GM19468 (cell line): ENCODE results near the gene ZNF346.

Source experiments
- ATAC-seq: cut with Tn5 transposase; IDR thresholded peaks from one replicate; pipeline ENCODE4 v1.9.1; 2021; ENCODE audit warnings: mild to moderate bottlenecking, moderate library complexity, moderate number of reproducible peaks; ENCODE audit not compliant: unreplicated experiment; ENCODE audit errors: extremely low read depth

ZNF346 gene

DNA sequence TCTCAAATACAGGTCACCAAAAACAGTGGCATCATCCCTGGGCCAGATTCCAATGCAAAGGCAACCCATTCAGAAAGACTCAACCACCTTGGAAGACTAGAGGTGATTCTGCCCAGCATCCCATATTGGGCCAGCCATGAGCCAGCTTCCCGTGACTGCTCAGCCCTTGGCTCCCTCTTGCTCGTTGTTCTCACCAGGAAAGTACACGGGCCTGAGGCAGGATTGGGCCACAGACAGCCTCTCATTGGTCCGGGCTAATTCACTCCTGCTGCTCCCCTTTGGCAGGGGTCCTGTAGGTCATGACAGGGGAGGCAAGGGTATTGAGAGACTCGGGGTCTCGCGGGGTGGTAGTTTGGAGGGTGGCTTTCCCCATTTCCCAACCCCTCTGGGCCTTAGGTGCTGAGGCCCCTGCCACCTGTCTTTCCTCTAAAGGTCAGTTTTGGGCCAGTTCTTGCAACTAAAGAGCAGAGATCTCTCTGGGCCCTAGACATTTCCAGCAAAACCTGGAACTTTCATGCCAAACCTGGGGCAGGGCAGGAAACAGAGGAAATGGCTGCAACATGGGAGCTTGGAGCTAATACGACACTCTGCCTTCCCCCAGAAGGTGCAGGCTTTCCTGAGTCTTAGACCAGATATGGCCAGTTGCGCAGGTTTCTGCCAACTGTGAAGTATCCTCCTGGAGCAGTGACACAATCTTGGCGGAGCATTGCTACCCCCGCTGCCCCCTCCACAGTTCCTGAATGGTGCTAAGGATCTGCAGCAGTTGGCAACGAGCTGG lies 42.2 kb downstream of the ZNF346 start:
- no peak for ATAC-seq

DNA sequence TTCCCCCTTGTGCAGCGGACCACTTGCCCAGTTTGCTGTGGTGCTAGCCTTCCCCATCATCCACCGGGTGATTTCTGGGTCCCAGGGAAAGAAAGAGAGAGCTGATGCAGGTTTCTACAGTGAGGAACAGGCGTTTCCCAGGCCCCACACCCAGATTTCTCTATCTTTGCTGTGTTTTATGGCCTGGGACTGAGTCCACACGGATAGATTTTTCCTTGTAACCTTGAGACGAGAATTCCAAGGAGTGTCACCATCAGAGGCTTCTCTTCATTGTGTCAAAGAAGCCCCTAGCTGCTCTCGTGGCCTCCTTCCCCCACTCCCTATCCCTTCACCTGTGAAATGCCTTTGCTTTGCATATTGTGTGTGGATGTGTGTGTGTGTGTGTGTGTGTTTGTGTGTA lies 43.0 kb downstream of the ZNF346 start:
- no peak for ATAC-seq

DNA sequence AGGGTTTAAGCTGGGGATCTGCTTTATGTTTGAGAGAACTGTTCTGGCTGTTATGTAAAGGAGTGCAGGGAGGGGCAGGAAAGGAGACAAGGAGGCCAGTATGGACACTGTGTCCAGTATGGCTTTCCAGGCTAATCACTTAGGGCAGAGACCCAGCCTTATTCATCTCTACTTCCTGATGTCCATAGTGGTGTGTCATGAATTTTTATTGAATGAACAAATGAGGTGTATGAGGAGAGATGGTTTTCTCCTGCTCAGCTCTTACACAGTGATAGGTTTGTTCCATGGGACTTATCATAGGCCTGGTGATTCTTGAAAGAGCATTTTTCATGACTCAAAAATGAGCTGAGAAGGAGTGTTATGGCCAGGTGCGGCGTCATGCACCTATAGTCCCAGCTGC lies 43.7 kb downstream of the ZNF346 start:
- ATAC-seq = no peak

DNA sequence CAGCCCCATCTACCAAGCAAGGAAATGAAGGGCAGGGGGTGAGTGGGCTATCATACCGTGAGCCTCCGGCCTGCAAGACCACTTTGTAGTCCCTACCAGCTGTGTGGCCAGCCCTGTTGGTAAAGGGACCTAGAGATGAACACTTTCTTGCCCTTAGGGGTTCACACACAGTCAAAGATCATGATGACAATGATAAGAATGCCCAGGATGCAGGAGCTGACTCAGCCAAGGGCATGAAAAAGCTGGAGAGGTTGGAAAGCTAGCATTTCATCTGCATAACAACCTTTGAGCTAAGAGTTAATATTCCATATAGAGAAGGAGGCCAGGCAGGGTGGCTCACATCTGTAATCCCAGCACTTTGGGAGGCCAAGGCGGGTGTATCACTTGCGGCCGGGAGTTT lies 45.0 kb downstream of the ZNF346 start:
- no peak for ATAC-seq

DNA sequence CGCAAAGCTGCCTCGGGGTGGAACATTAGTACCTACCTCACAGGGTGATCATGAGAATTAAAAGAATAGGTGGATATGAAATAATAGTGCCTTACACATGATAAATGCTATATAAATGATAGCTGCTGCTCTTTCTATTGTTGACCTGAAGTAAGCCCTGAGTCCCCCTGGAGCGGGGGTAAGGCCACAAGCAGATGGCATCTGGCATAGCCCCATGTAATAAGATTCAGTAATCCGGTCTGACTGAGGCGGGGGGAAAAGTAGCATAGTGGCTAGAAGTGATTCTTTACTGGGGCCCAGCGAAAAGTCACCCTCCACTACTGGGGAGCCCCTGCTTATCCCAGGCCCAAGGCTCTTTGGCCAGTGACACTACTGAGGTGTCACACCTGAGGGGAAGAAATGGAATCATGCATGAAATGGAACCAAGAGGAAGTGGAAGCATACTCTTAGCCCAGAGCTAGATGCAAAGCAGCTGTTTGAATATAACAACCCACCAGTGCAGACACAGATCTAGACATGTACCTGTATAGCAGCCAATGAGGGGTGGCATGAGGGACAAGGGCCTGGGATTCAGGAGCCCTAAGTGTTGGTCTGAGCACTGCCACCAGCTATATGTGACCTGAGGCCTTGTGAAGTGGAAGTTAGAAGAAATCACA lies 48.2 kb downstream of the ZNF346 start:
- peak; percentile 23 for ATAC-seq

DNA sequence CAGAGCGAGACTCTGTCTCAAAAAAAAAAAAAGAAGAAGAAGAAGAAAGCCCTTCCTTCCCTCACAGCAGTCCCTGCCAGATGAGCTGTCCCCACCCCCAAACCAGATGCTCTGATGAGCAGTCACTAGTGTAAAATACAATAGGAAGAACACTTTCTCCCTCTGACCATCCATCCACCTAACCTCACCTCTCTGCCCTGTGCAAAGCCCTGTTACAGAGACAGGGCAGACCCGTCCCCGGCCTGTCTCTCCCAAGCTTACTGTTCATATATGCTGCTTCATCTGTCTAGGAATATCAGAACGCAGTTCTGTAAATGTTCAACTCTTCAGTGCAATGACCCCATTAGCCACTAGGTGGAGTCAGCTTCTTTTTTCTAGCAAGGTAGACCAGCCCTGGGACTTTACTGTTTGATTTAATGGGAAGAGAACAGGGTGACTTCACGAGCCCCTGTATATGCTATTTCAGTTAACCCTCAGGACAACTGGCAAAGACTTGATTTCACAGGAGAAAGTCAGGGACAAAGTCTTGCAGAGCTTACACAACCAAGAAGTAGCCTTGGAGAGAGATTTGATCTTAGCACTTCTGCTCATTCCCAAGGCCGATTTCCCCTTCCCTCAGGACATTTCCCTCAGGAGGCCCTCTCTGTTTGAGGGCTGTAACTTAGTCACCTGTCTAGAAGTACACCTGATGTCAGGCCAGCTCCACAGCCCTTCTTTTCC lies 49.3 kb downstream of the ZNF346 start:
- no peak for ATAC-seq

DNA sequence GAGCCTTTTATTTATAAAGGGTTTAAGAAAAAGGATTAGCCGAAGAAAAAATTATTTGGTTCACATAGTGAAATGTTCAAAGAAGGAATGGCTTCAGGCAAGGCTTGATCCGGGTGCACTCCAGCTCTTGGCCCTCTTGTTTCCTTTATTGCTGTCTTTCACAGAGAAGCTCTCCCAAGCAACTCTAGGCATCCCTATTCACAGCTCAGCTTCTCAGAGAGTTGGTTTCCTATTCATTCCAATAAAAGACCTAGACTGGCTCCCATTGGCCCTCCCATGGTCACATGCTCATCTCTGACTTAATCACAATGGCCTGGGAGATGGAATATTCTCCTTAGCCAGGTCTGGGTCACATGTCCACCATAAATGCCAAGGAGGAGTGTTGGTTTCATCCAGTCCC lies 54.8 kb downstream of the ZNF346 start:
- no peak for ATAC-seq

DNA sequence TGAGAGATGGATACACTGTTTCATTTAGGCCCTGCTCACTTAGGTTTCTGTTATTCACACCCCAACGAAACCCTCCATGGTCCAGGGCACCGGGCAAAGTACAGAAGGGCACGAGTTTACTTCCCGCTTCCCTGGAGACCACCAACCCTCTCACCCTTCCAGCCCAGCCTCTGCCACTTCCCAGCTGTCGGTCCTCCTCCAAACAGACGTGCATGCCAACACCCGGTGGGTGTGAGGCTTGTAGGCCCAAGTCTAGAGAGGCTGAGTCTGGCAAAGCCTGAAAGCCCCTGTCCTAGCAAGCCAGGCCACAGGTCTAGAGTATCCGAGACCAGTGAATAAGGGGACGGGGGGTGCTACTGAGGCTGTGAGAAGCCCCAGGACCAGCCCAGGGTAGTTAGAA lies 57.1 kb downstream of the ZNF346 start:
- ATAC-seq = no peak

DNA sequence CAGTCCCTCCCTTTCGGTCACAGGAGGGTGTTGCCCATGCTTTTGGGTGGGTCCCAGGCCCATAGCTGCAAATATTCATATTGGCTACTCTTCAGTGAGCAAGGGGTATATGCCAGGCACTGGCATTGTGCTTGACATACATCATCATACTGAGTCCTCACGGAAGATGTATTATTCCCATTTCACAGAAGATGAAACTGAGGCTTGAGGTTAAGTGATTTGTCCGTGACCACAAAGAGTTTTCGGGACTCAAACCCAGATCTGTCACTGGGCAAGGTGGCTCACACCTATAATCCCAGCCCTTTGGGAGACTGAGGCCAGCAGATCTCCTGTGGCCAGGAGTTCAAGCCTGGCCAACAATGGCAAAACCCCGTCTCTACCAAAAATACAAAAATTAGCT lies 57.8 kb downstream of the ZNF346 start:
- ATAC-seq = no peak

DNA sequence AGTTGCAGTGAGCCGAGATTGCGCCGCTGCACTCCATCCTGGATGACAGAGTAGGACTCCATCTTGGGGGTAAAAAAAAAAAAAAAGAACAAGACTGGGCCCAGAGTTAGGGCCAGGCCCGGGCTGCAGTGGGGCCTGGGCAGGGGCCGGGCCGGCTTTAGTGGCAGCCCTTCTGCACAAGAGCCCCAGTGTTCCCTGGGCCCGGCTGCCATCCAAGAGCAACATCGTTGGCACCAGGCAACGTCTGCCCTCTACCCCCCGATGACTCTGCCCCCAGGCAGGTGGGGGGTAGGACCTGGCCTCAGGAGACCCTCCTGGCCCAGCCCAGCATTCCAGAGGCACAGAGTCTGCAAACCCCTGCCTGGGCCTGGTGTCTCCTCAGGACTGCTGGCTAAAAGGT lies 59.4 kb downstream of the ZNF346 start:
- no peak for ATAC-seq

DNA sequence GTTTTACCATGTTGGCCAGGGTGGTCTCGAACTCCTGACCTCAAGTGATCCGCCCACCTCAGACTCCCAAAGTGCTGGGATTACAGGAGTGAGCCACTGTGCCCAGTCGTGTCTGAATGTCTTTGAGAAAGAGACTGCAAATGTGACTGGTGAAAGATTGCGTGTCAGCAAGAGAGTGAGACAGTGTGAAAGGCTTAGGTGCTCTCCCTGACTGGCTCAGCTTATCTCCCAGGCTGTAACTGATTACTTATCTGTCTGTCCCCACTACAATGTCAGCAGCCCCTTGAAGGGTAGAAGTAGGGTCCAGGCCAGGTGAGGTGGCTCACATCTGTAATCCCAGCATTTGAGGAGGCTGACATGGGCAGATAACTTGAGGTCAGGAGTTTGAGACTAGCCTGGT lies 60.9 kb downstream of the ZNF346 start:
- ATAC-seq = no peak

DNA sequence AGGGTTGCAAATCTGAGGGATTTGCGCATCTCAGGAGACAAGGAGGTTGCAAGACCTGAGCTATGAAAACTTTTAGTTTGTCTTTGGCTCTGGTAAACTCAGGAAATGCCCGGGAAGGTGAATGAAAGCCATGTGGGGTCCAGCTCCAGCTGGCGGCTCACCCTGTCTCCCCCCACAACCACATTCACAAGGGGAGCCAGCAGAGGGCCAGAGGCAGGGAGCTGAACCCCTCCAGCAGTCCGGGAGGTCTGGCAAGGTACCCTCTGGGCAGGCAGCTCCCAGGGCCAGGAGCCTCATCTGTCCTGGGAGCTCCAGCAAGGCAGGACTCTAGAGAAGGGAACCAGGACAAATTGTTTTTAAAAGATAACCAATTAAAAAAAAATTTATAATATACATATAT lies 61.7 kb downstream of the ZNF346 start:
- no peak for ATAC-seq

DNA sequence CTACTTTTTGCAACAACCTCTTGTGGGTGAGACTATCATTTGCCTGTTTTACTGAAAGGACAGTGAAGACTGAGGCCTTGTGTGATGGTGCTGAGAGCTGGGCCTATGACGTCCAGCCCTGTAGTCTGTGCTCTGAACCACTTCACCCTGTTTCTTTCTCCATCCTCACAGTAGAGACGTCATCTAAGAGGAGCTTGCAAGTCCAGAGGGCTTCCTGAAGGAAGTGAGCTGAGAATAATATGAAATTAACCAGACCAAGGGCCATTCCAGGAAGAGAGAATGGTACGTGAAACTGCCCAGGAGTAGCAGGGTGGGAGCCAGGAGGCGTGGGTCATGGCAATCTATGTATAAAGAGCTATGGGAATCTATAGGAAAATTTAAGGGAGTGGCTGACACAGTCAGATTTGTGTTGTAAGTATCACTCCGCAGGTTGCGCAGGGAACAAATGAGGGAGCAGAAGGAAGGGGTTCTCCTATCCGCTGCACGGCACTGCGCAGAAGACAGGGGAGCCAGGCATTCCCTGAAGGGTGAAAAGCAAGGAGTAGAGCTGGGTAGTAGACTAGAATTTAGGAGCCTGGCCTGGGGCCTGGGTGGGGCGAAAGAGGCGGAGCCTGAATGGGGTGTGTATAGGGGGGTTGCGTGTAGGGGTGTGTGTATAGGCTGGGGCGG lies 63.6 kb downstream of the ZNF346 start:
- ATAC-seq = no peak

DNA sequence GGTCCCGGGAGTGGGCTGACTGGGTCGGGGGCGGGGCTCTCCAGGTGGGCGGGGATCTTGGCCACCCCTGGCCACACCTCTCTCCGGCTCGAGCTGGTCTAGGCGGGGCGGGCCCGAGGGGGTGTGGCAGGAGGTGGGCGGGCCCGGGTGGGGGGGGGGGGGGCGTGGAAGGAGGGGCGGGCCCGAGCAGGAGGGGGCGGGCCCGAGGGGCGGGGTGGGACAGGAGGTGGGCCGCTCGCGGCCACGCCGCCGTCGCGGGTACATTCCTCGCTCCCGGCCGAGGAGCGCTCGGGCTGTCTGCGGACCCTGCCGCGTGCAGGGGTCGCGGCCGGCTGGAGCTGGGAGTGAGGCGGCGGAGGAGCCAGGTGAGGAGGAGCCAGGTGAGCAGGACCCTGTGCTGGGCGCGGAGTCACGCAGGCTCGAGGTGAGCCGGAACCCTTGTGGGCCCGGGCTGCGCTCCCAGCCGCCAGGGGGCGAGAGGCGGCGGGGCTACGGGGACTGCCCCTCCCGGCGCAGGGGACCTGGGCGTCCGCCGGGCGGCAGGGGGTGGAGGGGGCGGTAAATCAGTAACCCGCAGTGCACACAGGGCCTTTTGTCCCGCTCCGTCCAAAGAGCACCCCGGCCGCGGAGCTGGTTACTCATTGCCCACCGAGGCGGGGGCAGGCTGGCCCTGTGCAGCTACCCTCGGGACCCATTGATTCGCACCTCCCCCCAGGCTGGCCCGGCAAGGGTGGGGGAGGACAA lies 64.3 kb downstream of the ZNF346 start, which contains the start of gene FGFR4:
Gene FGFR4, plus strand, starts transcription at position 262 of the 744 bp plus-strand sequence. CDS start 2,688 bp downstream, outside the sequence.
- no peak for ATAC-seq

DNA sequence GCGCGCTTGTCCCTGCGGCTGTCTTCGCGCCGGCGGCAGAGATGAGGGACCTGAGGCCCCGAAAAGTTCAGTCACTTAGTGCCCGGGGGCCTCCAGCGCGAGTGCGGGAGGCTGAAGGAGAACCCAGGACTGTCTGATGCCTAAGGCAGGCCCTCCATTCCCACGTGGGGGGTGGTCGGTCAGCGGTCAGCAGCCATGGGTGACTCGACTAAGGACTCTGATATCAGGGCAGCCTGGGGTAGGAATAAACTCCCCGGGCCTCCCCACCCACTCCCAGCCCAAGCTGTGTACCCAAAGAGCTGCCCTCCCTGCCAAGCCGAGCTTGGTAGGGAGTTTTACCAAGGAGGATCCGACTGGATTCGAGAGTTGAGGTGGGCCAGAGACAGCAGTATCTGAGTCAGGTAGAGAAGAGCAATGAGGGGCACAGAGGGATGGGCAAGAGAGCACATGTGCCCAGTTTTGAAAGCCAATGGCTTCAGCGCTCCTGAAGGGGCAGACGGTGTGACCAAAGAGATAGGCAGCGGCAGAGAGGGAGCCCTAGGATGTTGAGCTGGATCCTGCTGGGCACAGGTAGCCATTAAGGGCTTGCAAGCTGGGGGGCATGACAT lies 65.0 kb downstream of the ZNF346 start:
- no peak for ATAC-seq

DNA sequence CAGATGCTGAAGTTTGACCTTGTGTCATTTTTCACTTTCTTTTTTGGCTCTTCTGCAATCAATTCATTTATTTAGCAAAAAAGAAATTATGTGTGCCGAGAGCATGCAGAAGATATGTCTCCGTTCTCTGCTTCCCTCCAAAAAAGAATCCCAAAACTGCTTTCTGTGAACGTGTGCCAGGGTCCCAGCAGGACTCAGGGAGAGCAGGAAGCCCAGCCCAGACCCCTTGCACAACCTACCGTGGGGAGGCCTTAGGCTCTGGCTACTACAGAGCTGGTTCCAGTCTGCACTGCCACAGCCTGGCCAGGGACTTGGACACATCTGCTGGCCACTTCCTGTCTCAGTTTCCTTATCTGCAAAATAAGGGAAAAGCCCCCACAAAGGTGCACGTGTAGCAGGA lies 66.6 kb downstream of the ZNF346 start:
- no peak for ATAC-seq

DNA sequence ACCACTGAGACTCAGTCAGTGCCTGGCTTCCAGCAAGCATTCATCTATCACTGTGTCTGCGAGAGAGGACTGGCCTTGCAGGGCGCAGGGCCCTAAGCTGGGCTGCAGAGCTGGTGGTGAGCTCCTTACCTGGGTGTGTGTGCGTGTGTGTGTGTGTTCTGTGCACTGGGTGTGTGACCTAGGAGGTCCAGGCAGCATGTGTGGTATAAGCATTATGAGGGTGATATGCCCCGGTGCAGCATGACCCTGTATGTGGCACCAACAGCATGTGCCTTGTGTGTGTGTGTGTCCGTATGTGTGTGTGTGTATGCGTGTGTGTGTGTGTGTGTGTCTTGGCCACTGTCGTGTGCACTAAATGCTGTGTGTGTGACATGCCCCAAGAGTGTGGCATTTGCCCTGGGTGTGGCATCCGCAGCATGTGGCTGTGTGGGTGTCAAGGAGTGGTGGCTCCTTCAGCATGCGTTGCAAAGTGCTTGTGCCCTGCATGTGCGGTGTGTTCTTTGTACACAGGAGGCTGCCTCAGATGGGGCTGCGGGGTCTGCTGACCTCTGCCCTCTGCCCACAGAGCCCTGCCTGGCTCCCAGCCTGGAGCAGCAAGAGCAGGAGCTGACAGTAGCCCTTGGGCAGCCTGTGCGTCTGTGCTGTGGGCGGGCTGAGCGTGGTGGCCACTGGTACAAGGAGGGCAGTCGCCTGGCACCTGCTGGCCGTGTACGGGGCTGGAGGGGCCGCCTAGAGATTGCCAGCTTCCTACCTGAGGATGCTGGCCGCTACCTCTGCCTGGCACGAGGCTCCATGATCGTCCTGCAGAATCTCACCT lies 67.5 kb downstream of the ZNF346 start:
- no peak for ATAC-seq

DNA sequence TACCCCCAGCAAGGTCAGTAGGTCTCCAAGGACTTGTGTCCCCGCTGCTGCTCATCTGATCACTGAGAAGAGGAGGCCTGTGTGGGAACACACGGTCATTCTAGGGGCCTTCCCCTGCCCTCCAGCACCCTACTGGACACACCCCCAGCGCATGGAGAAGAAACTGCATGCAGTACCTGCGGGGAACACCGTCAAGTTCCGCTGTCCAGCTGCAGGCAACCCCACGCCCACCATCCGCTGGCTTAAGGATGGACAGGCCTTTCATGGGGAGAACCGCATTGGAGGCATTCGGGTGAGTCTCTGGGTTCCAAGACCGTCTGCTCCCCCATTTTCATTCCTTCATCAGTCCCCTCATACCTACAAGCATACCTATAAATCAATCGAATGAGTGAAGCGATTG lies 68.3 kb downstream of the ZNF346 start:
- ATAC-seq = no peak

DNA sequence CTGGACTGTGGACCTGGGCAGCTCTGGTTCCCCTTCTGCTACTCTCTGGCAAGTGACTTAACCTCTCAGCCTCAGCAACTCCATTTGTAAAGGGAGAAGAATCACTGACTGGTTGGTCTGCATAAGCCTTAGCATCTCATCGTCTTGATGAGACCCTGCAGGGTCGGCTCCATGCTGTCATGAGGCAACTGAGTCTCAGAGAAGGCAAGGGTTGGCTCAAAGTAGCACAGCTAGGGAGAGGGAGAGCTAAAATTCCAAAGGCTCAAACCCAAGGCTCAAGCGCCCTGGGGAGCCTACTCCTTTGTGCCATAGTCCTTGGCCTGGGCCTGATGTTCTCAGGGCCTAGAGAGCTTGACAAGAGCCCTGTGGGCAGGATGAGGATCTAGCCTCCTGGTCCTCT lies 68.7 kb downstream of the ZNF346 start:
- ATAC-seq = no peak
